Measurements from ENCODE around the gene TBPL1.

DNA sequence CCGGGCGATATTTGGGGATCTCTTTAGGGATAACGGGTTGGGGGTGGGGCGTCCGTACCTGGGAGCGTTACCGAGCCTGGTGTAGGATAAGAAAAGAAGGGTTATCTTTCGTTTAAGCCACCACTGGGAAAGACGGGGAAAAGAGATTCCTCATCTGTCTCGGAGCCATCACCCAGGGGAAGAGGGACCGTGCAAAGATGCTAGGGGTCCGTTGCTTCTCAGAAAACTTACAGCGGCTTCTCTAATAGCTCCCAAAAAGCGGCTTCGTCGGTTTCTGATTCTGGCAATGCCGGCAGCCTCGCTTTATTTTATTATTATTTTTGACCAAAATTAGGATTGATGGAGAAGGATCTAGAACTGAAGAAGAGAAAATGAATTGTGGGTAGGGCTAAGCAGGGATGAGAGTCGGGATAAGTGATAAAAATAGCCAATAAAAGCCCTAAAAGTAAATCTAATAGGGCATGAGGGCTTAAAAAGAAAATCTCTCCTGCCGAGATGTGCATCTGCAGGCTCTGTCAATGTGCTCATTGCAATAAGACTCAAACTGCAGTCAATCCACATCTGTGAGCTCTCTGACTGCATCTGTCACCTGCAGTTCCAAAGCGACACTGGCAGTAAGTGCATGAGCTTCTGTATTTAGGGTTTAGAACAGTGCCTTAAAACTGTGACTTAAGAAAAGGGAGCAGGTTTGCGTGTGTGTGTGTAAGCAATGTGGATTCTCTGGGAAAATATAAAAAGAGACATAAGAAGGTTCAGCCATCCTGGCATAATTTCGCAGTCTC, 801 bp downstream of the TBPL1 start:
- TF ChIP-seq PBX3 (IDR thresholded peaks at IDR 0.05) = no peak
- TF ChIP-seq, protein P1, sequence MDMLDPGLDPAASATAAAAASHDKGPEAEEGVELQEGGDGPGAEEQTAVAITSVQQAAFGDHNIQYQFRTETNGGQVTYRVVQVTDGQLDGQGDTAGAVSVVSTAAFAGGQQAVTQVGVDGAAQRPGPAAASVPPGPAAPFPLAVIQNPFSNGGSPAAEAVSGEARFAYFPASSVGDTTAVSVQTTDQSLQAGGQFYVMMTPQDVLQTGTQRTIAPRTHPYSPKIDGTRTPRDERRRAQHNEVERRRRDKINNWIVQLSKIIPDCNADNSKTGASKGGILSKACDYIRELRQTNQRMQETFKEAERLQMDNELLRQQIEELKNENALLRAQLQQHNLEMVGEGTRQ (IDR thresholded peaks at IDR 0.05) = no peak
- no peak for TF ChIP-seq POLR2A (IDR thresholded peaks at IDR 0.05; ENCODE audit: low read length)
- no peak for TF ChIP-seq CTCF (IDR thresholded peaks at IDR 0.05)
- no peak for TF ChIP-seq POLR2AphosphoS2 (conservative IDR thresholded peaks at IDR 0.05; ENCODE audit: low read length)
- no peak for TF ChIP-seq JUN (IDR thresholded peaks at IDR 0.05)
- no peak for TF ChIP-seq EP300 (IDR thresholded peaks at IDR 0.05)
- no peak for TF ChIP-seq EHMT2 (IDR thresholded peaks at IDR 0.05; ENCODE audit: low read depth)
- no peak for TF ChIP-seq RARB (CRISPR knock-in tag; IDR thresholded peaks at IDR 0.05)
- no peak for TF ChIP-seq RCOR1 (IDR thresholded peaks at IDR 0.05; ENCODE audit: low read depth, low read length)
- TF ChIP-seq, protein P2, sequence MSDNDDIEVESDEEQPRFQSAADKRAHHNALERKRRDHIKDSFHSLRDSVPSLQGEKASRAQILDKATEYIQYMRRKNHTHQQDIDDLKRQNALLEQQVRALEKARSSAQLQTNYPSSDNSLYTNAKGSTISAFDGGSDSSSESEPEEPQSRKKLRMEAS (IDR thresholded peaks at IDR 0.05) = no peak
- TF ChIP-seq JUNB (IDR thresholded peaks at IDR 0.05) = no peak
- TF ChIP-seq HDAC2 (IDR thresholded peaks at IDR 0.05) = no peak
- TF ChIP-seq KDM5A (IDR thresholded peaks at IDR 0.05) = no peak
